H1 (cell line): ENCODE data around the gene CLEC16A. TPM values are rescaled to one million over a fixed set of nuclear protein-coding genes. Genes with fewer than 3 reads are reported as not detected.

Experiments used
- CTCF ChIA-PET: fragments of 300-600 bp; sonication (Branson Sonifier 250); formaldehyde crosslinking; loops from one replicate; lab custom pipeline; 2021; ENCODE audit not compliant: partially characterized antibody; lab: Charles Lee
- POLR2A ChIA-PET: fragments of 300-600 bp; sonication (Branson Sonifier 250); formaldehyde crosslinking; loops from one replicate; lab custom pipeline; 2021; ENCODE audit warnings: inconsistent platforms; ENCODE audit not compliant: partially characterized antibody; lab: Charles Lee
- DNase-seq, 2 experiments: peaks; one replicate each; pipeline versions ENCODE4 v3.0.0 to v3.0.0-alpha.2; 2010 to 2022; ENCODE audit warnings: low spot score in 2 of 2, low read depth in 1 of 2, mixed read lengths in 1 of 2
- FAIRE-seq: peaks from 2 replicates; lab custom pipeline; 2011; peaks lifted over from hg19 to GRCh38; lab: Jason Lieb, UNC
- H2AFZ ChIP-seq: 2 replicates; pipeline ENCODE4 v1.8.1; 2012; ENCODE audit warnings: low read length, inconsistent platforms
- H2AK5ac ChIP-seq: 2 replicates; pipeline ENCODE4 v1.6.1; 2013; ENCODE audit warnings: low read depth, low read length
- H2BK120ac ChIP-seq: replicated peaks from 2 replicates; pipeline ENCODE3; 2013; ENCODE audit warnings: low read depth, low read length, inconsistent platforms
- H2BK12ac ChIP-seq: 2 replicates; pipeline ENCODE4 v1.6.1; 2013; ENCODE audit warnings: low read depth, low read length
- H2BK15ac ChIP-seq: 2 replicates; pipeline ENCODE4 v1.6.1; 2013; ENCODE audit warnings: low read length
- H2BK20ac ChIP-seq: 2 replicates; pipeline ENCODE4 v1.6.1; 2013; ENCODE audit warnings: low read length
- H2BK5ac ChIP-seq: 2 replicates; pipeline ENCODE4 v1.6.1; 2013; ENCODE audit warnings: low read depth, low read length
- H3K14ac ChIP-seq: 2 replicates; pipeline ENCODE4 v1.6.1; 2013; ENCODE audit warnings: inconsistent platforms; ENCODE audit not compliant: insufficient read length
- H3K18ac ChIP-seq: 2 replicates; pipeline ENCODE4 v1.6.1; 2013; ENCODE audit warnings: low read length; ENCODE audit errors: extremely low read depth
- H3K23ac ChIP-seq: 2 replicates; pipeline ENCODE4 v1.6.1; 2013; ENCODE audit warnings: inconsistent platforms; ENCODE audit not compliant: insufficient read length
- H3K23me2 ChIP-seq: 2 replicates; pipeline ENCODE4 v1.6.1; 2013; ENCODE audit warnings: low read depth, low read length
- H3K27ac ChIP-seq: 2 replicates; pipeline ENCODE4 v1.6.1; 2011; ENCODE audit warnings: low read depth, low read length, inconsistent platforms
- H3K27me3 ChIP-seq, 4 experiments: replicated peaks in 1 of 4; 1 replicate in 1 of 4; 2 replicates in 3 of 4; pipeline versions ENCODE4 v1.6.1 to v1.8.1; 2011 to 2013; ENCODE audit warnings: low read length in 3 of 4, mild to moderate bottlenecking in 3 of 4, inconsistent platforms in 2 of 4, mixed read lengths in 2 of 4, moderate library complexity in 1 of 4; ENCODE audit not compliant: control insufficient read depth in 3 of 4, insufficient read depth in 3 of 4; ENCODE audit errors: extremely low read depth in 1 of 4
- H3K36me3 ChIP-seq, 4 experiments: 2 replicates each; pipeline versions ENCODE4 v1.6.1 to v1.8.1; 2011 to 2013; ENCODE audit warnings: mild to moderate bottlenecking in 4 of 4, low read length in 3 of 4, moderate library complexity in 2 of 4, control low read depth in 1 of 4, inconsistent platforms in 1 of 4; ENCODE audit not compliant: insufficient read depth in 4 of 4, control insufficient read depth in 2 of 4
- H3K4ac ChIP-seq: replicated peaks from 2 replicates; pipeline ENCODE3; 2013; ENCODE audit warnings: low read length, low read depth, mixed read lengths, inconsistent platforms; ENCODE audit not compliant: insufficient read length
- H3K4me1 ChIP-seq, 4 experiments: replicated peaks in 1 of 4; 1 replicate in 1 of 4; 2 replicates in 3 of 4; pipeline versions ENCODE4 v1.6.1 to v1.8.1; 2011 to 2013; ENCODE audit warnings: low read length in 3 of 4, inconsistent platforms in 2 of 4, mixed read lengths in 1 of 4; ENCODE audit not compliant: insufficient read depth in 4 of 4, control insufficient read depth in 3 of 4
- H3K4me2 ChIP-seq, 2 experiments: 2 replicates each; pipeline versions ENCODE4 v1.6.1 to v1.8.1; 2011 to 2013; ENCODE audit warnings: low read depth in 2 of 2, low read length in 2 of 2, control low read depth in 1 of 2, inconsistent platforms in 1 of 2, mild to moderate bottlenecking in 1 of 2; ENCODE audit not compliant: insufficient read depth in 1 of 2
- H3K4me3 ChIP-seq, 4 experiments: fragments of 200-600, 300-600 bp in 1 of 4; sonication (generic), shearing (Covaris generic), sonication (Bioruptor Twin) in 1 of 4; 2 replicates each; pipeline versions ENCODE4 v1.5.1 to v1.8.1; 2011 to 2016; ENCODE audit warnings: low read length in 4 of 4, low read depth in 3 of 4, control low read depth in 2 of 4, inconsistent platforms in 2 of 4, mild to moderate bottlenecking in 2 of 4, mixed read lengths in 1 of 4, moderate library complexity in 1 of 4; ENCODE audit not compliant: insufficient read depth in 2 of 4; ENCODE audit errors: extremely low read depth in 1 of 4
- H3K56ac ChIP-seq: replicated peaks from 2 replicates; pipeline ENCODE3; 2013; ENCODE audit warnings: low read depth, mild to moderate bottlenecking, mixed read lengths, low read length, inconsistent platforms; ENCODE audit not compliant: insufficient read length
- H3K79me1 ChIP-seq: 2 replicates; pipeline ENCODE4 v1.6.1; 2013; ENCODE audit warnings: low read depth, low read length, control low read depth
- H3K79me2 ChIP-seq, 2 experiments: 2 replicates each; pipeline versions ENCODE4 v1.6.1 to v1.8.1; 2012 to 2013; ENCODE audit warnings: low read length in 2 of 2, mild to moderate bottlenecking in 2 of 2, inconsistent platforms in 1 of 2; ENCODE audit not compliant: insufficient read depth in 2 of 2, control insufficient read depth in 1 of 2
- H3K9ac ChIP-seq, 4 experiments: replicated peaks in 1 of 4; 1 replicate in 1 of 4; 2 replicates in 3 of 4; pipeline versions ENCODE4 v1.6.1 to v1.8.1; 2011 to 2013; ENCODE audit warnings: low read depth in 3 of 4, low read length in 3 of 4, control low read depth in 2 of 4, mild to moderate bottlenecking in 2 of 4, moderate library complexity in 2 of 4, inconsistent platforms in 1 of 4; ENCODE audit errors: extremely low read depth in 1 of 4
- H3K9me3 ChIP-seq, 2 experiments: 2 replicates each; pipeline versions ENCODE4 v1.6.1 to v1.8.1; 2012 to 2013; ENCODE audit warnings: mild to moderate bottlenecking in 2 of 2, moderate library complexity in 2 of 2, control low read depth in 1 of 2, inconsistent platforms in 1 of 2, low read depth in 1 of 2, low read length in 1 of 2, mixed read lengths in 1 of 2; ENCODE audit not compliant: insufficient read depth in 2 of 2
- H4K20me1 ChIP-seq, 2 experiments: replicated peaks in 1 of 2; 2 replicates each; pipeline versions ENCODE3 to v1.8.1; 2011 to 2013; ENCODE audit warnings: inconsistent platforms in 2 of 2, low read length in 2 of 2, mild to moderate bottlenecking in 1 of 2; ENCODE audit not compliant: insufficient read depth in 2 of 2, control insufficient read depth in 1 of 2
- H4K5ac ChIP-seq: 2 replicates; pipeline ENCODE4 v1.6.1; 2013; ENCODE audit warnings: low read length, low read depth, mixed read lengths, inconsistent platforms; ENCODE audit not compliant: insufficient read length
- H4K8ac ChIP-seq: 2 replicates; pipeline ENCODE4 v1.8.0; 2013; ENCODE audit warnings: mild to moderate bottlenecking, moderate library complexity, low read length, inconsistent platforms; ENCODE audit not compliant: insufficient read depth; ENCODE audit errors: extremely low read depth
- H4K91ac ChIP-seq: replicated peaks from 2 replicates; pipeline ENCODE3; 2013; ENCODE audit warnings: low read length, mixed read lengths, inconsistent platforms; ENCODE audit not compliant: insufficient read length
- ASH2L ChIP-seq: fragments of 200-600, 300-600 bp; sonication (generic); IDR thresholded peaks from one replicate; pipeline ENCODE4 v1.7.1; 2017; ENCODE audit warnings: low read length
- BACH1 ChIP-seq: IDR thresholded peaks from 2 replicates; pipeline ENCODE4 v1.6.1; 2012; ENCODE audit warnings: low read length, improper control_type of control experiment
- CBX8 ChIP-seq: fragments of 300-800, 300-1000 bp; sonication (generic); IDR thresholded peaks from 2 replicates; pipeline ENCODE4 v1.7.1; 2016; ENCODE audit warnings: low read depth, low read length, borderline replicate concordance
- CEBPB ChIP-seq: IDR thresholded peaks from 2 replicates; pipeline ENCODE4 v1.6.1; 2012; ENCODE audit warnings: low read depth, low read length
- CREB1 ChIP-seq: IDR thresholded peaks from 2 replicates; pipeline ENCODE4 v1.6.1; 2012; ENCODE audit warnings: inconsistent platforms
- CTBP2 ChIP-seq: IDR thresholded peaks from 2 replicates; pipeline ENCODE4 v1.7.0; 2011; ENCODE audit warnings: borderline replicate concordance, mild to moderate bottlenecking, moderate library complexity, mixed read lengths, low read length; ENCODE audit not compliant: insufficient read depth, insufficient read length
- GABPA ChIP-seq: IDR thresholded peaks from 2 replicates; pipeline ENCODE4 v1.6.1; 2011; ENCODE audit warnings: mild to moderate bottlenecking, low read length, moderate library complexity, borderline replicate concordance; ENCODE audit not compliant: insufficient read depth
- NRF1 ChIP-seq: IDR thresholded peaks from 2 replicates; pipeline ENCODE4 v1.6.1; 2011; ENCODE audit warnings: mild to moderate bottlenecking, low read depth, low read length, improper control_type of control experiment
- POLR2A ChIP-seq, 2 experiments: IDR thresholded peaks; 1 replicate in 1 of 2; 2 replicates in 1 of 2; pipeline ENCODE4 v1.6.1; 2011; ENCODE audit warnings: low read depth in 2 of 2, low read length in 2 of 2, mild to moderate bottlenecking in 2 of 2; ENCODE audit errors: control extremely low read depth in 1 of 2
- POU5F1 ChIP-seq: IDR thresholded peaks from 2 replicates; pipeline ENCODE4 v1.6.1; 2011; ENCODE audit warnings: low read depth, mild to moderate bottlenecking, low read length, moderate library complexity
- RFX5 ChIP-seq: IDR thresholded peaks from 2 replicates; pipeline ENCODE4 v1.6.1; 2011; ENCODE audit warnings: low read depth, low read length, improper control_type of control experiment, borderline replicate concordance
- SP1 ChIP-seq: IDR thresholded peaks from 2 replicates; pipeline ENCODE4 v1.6.1; 2011; ENCODE audit warnings: low read depth, low read length
- TCF12 ChIP-seq: IDR thresholded peaks from 2 replicates; pipeline ENCODE4 v1.6.1; 2011; ENCODE audit warnings: low read depth, mild to moderate bottlenecking, low read length
- USF2 ChIP-seq: IDR thresholded peaks from 2 replicates; pipeline ENCODE4 v1.6.1; 2011; ENCODE audit warnings: low read length, improper control_type of control experiment
- WGBS, 2 experiments: shearing (Covaris generic) in 1 of 2; methylation state at CpG; one replicate each; pipeline versions ENCODE4 v1.1.6 to v1.1.7; 2013 to 2015; ENCODE audit warnings: low lambda C conversion rate in 2 of 2, mixed read lengths in 2 of 2, inconsistent platforms in 1 of 2, low coverage in 1 of 2, missing lambda C conversion rate in 1 of 2; ENCODE audit not compliant: insufficient replicate concordance in 2 of 2, insufficient coverage in 1 of 2, insufficient read length in 1 of 2; ENCODE audit errors: extremely low coverage in 1 of 2, missing lambda C conversion rate in 1 of 2; 5-methylcytosine and 5-hydroxymethylcytosine counted together
- polyA plus RNA-seq, 7 experiments: library from polyadenylated mRNA; depleted of rRNA in 3 of 7; stranded (reverse) in 5 of 7; unstranded in 2 of 7; fragments of >200 nt in 5 of 7; fragments of 200-250 nt in 2 of 7; gene quantifications; 1 replicate in 5 of 7; 2 replicates in 1 of 7; 4 replicates in 1 of 7; pipeline versions ENCODE4 v1.2.1 to v1.2.3, GENCODE V29; 2011 to 2013; ENCODE audit warnings: missing spikeins in 2 of 7, mixed read lengths in 2 of 7
- total RNA-seq: library from RNA; stranded (reverse); fragmentation: NEBNext Ultra II Directional; extraction: Animal tissue kit (Norgen Biotek cat#: 25700); gene quantifications from 2 replicates; pipeline ENCODE4 v1.2.1, GENCODE V29; 2021

CLEC16A gene
- total and polyA plus RNA-seq, 2 of the 8 experiments (the other 6 are each of a cell fraction or from before 2014, with no cell fraction given) = 7.6 to 19.3 TPM

GRCh38 chr16:11010575-11011221, 66.3 kb downstream of the CLEC16A start:
- POLR2A ChIA-PET = no interaction called here
- no peak overlapping the region for H3K9ac ChIP-seq
- WGBS, 2 experiments = 86% methylated on average over 12 of the region's 12 CpGs; no CpG with 5 or more reads in 1 of the 2 experiments
- no peak overlapping the region for H3K27ac ChIP-seq
- peaks cover 0 to 3% of the 10 kb centered on the region in 2 experiments for H4K20me1 ChIP-seq
- no peak overlapping the region for H2BK12ac ChIP-seq
- H3K4me3 ChIP-seq = no peak overlapping the region
- H4K5ac ChIP-seq = no peak overlapping the region
- H3K79me2 ChIP-seq = no peaks in the 10 kb centered on the region
- no peak overlapping the region for H3K14ac ChIP-seq
- H3K9me3 ChIP-seq = no peaks in the 10 kb centered on the region
- no peak overlapping the region for H4K8ac ChIP-seq
- no peak overlapping the region for H2BK20ac ChIP-seq
- CTCF ChIA-PET = no interaction called here
- DNase-seq (no peak), FAIRE-seq (no peak)
- no peak overlapping the region for H2BK5ac ChIP-seq
- H4K91ac ChIP-seq = no peak overlapping the region
- no peak overlapping the region for H2AK5ac ChIP-seq
- H3K18ac ChIP-seq = no peak overlapping the region
- no peak overlapping the region for H2BK120ac ChIP-seq
- H3K4me1 ChIP-seq = no peaks in the 10 kb centered on the region
- no peak overlapping the region for H2AFZ ChIP-seq
- no peak overlapping the region for H2BK15ac ChIP-seq
- no peaks in the 10 kb centered on the region for H3K27me3 ChIP-seq
- no peaks in the 10 kb centered on the region; a peak in 1 of 8 replicates for H3K36me3 ChIP-seq
- peaks cover 2% of the 10 kb centered on the region; the same call in 1 of the 2 replicates for H3K23me2 ChIP-seq
- no peak overlapping the region for H3K56ac ChIP-seq
- H3K79me1 ChIP-seq = no peaks in the 10 kb centered on the region; the same call in 1 of the 2 replicates
- no peak overlapping the region for H3K4ac ChIP-seq
- no peak overlapping the region for H3K23ac ChIP-seq
- H3K4me2 ChIP-seq = no peak overlapping the region
- no peak for TF ChIP-seq NRF1
- no peak for TF ChIP-seq CBX8
- TF ChIP-seq POU5F1 = no peak
- no peak for TF ChIP-seq GABPA
- TF ChIP-seq CTBP2 = no peak
- no peak for TF ChIP-seq CREB1
- no peak for TF ChIP-seq USF2
- TF ChIP-seq POLR2A (IDR thresholded peaks at IDR 0.05; ENCODE audit: control extremely low read depth in 1 of 2, low read depth in 2 of 2, low read length in 2 of 2) = no peak
- TF ChIP-seq BACH1 = no peak
- TF ChIP-seq TCF12 = no peak
- no peak for TF ChIP-seq SP1
- TF ChIP-seq RFX5 = no peak
- no peak for TF ChIP-seq ASH2L
- no peak for TF ChIP-seq CEBPB
